ENCODE measurements around the gene MARS1.

DNA sequence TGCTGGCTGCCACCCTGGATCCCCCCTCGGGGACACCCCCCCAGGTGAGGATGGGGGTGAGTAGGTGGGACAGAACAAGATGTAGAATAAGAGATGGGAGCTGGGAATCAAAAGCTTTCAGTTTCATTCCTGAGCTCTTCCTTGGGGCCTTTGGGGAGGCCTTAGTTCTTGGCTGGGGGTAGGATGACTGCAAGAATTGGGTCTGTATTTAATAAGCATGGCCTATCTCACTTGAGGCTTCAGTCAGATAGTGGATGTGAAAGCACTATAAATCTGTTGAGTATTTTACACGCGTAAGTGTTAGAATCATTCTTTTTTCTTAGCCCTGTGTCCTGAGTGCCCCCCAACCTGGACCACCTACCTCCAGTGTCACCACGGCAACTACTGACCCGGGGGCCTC is 39.3 kb downstream of the MARS1 start:
- TF ChIP-seq, protein P1, sequence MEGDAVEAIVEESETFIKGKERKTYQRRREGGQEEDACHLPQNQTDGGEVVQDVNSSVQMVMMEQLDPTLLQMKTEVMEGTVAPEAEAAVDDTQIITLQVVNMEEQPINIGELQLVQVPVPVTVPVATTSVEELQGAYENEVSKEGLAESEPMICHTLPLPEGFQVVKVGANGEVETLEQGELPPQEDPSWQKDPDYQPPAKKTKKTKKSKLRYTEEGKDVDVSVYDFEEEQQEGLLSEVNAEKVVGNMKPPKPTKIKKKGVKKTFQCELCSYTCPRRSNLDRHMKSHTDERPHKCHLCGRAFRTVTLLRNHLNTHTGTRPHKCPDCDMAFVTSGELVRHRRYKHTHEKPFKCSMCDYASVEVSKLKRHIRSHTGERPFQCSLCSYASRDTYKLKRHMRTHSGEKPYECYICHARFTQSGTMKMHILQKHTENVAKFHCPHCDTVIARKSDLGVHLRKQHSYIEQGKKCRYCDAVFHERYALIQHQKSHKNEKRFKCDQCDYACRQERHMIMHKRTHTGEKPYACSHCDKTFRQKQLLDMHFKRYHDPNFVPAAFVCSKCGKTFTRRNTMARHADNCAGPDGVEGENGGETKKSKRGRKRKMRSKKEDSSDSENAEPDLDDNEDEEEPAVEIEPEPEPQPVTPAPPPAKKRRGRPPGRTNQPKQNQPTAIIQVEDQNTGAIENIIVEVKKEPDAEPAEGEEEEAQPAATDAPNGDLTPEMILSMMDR (IDR thresholded peaks at IDR 0.05): no peak
- TF ChIP-seq POLR2A (IDR thresholded peaks at IDR 0.05): no peak

Measured in vagina (tissue), 2 donors.